ENCODE data around the gene KRT31.

- TF ChIP-seq CTCF (conservative IDR thresholded peaks at IDR 0.05; ENCODE audit: low read depth, low read length) (no peak), BHLHE40 (IDR thresholded peaks at IDR 0.05; ENCODE audit: low read depth, low read length) (no peak), RAD21 (IDR thresholded peaks at IDR 0.05; ENCODE audit: low read length) (no peak), POLR2A (IDR thresholded peaks at IDR 0.05; ENCODE audit: low read depth, low read length) (no peak), CEBPB (IDR thresholded peaks at IDR 0.05; ENCODE audit: low read depth, low read length) (no peak)
Measured at GRCh38 chr17:41416479-41416878, 19.1 kb upstream of the KRT31 start.
